Renal cortex interstitium (tissue), 11 donors: ENCODE results near the gene GLYR1. TPM values are rescaled to one million over a fixed set of nuclear protein-coding genes. Genes with fewer than 3 reads are reported as not detected.

Experiments used
- DNase-seq, 11 donors: peaks; one replicate each; pipeline ENCODE4 v3.0.0-alpha.2; 2013; ENCODE audit warnings: low read depth in 9 of 11, low spot score in 4 of 11; ENCODE audit errors: extremely low read depth in 1 of 11
- polyA plus RNA-seq, 3 donors: library from polyadenylated mRNA; unstranded; fragments of 120-200 nt; gene quantifications; one replicate each; pipeline ENCODE4 v1.2.1, GENCODE V29; 2013; ENCODE audit not compliant: insufficient read length in 3 of 3

Gene GLYR1
- polyA plus RNA-seq, 3 donors: 79.8 to 134 (median 127) TPM

DNA sequence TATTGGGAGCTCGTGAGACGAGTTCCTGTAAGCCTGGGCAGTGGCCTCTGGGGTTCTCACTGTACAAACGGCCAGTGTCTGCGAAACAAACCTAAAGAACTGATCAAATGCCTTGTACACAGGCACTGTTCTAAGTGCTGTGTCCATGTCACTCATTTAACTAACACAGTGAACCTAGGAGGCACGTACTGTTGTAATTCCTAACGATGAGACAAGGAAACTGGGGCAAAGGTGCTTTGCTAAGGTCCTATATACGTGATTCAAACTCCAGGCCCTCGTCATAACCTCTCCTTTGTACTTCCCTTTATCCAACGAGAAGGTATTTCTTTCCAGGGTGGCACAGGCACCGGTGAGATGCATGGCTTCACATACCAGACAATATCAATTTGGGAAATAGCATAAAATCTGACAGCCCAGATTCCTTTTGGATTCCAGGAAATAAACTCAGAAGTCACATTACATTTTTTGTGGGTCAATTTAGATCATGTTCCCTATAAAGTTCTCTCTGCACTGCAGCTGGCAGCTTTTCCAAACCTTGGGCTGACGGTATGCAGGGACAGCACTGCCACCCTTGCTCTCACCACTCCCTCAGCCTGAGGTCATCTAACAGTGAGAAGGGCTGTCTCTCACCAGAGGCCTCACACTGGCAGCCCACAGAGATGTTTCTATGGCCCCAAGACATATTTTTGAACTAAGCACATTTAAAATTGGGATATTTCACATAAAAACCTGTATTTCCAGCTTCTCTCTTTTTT is 18.3 kb downstream of the GLYR1 start:
- no peak for DNase-seq

DNA sequence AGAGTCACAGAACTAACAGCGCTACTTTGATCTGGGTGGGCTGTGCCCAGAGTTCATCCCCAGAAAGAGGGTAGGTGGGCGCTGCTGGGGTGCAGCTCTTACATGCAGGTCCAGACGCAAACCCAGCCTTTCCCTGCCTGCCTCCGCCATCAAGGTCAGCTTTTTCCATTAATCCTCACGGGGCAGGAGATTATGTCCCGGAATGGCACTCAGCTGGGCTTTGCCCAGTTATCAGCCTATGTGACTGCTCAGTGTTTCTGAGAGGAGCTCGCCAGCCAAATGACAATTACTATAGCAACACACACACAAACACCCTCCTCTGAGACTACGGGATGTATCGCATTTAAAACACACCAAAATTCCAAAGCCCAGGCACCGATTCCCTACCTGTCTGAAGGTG is 20.1 kb downstream of the GLYR1 start:
- no peak for DNase-seq

DNA sequence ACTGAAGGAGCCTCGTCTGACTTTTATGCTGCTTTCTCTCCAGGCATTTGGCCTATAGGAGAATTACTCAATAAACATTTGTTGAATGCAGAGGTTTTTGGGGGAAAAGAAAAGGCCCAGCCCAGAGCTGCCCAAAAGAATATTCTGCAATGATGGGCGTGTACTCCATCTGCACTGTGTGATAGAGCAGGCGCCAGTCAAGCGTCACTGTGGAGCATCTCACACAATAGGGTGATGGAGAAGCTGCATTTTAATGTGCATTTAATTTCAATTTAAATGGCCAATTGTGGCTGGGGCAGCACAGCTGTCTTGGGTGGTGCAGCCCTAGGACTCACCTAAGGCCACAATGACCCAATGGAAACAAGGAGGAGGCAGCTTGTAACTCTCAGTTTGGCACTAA is 20.6 kb downstream of the GLYR1 start:
- no peak for DNase-seq

DNA sequence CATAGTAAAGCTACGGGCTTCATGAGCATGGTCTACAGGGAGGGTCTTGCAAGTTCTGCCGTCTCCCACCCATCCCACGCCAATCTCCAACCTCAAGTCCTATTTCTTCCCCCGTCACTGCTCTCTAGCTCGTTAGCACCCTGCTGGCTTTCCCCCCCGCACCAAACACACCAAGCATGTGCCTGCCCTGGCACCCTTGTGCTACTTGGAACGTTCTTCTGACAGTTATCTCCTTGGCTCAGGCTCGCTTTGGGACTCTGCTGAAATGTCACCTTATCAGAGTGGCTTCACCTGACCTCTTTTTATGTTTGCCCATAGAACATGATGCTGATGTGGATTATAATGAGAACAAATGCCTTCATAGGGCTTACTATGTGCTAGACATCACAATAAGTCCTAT is 21.9 kb downstream of the GLYR1 start:
- no peak for DNase-seq

DNA sequence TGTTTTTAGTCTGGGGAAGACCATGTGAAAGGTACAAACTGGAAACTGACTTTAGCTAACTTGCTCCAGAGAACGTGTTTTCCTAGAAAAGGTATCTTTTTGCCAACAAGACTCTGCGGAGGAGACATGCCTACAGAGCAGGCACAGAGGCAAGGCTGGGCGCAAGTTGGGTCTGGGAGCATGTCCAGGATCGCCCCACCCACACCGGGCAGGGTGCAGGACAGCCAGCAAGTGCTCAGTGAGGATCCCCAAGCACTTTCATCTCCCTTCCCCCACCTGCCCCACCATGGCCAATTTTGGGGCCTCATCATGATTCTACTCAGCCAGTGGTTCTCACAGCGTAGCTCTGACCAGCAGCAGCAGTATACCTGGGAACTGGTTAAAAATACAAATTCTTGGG is 26.4 kb downstream of the GLYR1 start:
- no peak for DNase-seq

DNA sequence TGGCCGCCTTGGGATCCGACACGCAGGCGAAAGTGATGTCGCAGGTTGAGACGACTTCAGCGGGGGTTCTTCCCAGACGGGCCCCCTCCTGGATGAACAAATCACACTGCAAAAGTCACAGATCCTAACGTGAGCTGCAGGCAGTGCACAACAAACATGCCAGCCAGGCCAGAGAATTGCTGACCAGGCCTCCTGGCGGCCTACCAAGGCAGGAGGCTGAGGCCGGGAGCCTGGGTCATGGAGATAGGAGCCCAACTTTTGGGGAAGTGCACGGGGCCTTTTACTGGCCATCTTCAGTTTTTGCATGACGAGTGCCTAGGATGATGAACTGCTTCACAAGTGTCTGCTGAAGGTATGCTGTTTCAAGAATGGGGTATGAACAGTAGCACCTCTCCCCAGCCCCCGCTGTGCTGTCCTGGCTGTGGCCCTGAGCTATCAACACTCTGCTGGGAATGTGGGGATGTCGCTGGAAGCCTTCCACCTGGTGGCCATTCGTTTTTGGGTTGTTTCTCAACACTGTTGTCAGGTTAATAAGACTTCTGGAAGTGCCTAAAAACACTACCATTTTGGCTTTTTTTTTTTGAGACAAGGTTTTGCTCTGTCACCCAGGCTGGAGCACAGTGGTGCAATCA is 32.4 kb downstream of the GLYR1 start:
- no peak for DNase-seq

DNA sequence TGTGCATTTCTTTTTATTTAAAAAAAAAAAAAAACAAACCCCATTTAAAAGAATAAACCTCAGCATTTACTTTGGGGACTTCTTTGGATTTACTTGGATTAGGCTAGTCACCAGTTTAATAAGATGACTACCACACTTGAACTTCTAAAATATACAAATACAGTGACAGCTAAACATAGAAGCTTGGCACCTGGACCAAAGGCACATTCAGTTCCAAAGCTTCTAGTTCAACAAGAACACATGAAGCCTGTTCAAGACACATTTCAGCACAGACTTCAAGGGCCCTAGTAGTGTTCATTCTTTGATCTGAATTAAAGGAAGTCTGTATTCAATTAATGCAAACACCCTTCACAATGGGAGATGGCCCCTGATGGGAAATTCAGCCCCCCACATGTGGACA is 33.0 kb downstream of the GLYR1 start:
- DNase-seq: no peak

DNA sequence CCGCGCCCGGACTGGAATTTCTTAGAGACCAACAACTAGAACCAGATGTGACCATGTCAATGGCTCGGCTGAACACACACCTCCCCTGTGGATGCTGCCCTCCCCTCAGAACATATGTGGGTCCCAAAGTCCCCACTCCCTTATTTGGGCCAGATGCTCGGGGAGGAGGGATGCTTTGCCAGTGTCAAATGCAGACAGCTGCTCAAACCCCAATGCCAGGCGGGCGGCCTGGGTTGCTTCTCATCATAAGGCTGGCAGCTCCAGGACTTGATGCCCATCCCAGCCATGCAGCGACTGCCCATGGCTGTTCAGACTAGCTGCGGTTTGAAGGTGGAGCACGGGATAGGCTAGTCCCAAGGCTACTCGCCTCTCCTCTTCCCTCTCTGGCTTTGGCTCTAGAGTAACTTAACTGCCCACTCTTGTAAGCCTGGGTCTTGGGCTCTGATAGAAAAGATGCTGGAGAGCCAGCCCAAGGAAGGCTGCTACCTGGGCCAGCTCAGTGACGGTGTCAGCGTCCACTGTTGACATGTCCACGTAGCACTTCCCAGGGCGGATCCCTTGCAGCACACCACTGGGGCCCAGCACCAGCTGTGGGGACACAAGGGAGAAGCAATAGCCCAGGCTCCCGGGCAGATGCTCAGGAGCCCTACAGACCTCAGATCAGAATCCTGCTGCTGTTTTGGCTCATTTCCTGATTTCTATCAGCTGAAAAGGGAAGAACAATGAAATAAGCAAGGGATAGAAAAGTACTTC is 33.7 kb downstream of the GLYR1 start:
- no peak for DNase-seq

DNA sequence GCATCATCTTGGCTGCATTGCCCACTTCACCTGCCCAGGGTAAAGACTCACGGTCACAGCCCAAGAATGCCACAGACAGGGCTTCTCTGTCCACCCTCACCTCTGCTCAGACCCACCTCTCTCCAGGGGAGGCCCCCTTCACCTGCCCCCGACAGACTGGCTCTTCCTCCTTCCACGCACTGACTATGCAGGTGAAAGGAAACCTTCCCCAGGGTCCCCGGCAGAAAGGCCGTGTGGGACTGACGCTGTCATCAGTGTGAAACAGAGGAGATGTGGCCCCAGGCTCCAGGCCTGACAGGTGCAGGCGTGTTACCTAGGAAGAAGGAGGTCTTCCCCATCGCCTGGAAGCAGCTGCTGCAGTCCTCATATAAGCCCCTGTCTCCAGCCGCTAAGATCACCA is 35.3 kb downstream of the GLYR1 start:
- DNase-seq: no peak

DNA sequence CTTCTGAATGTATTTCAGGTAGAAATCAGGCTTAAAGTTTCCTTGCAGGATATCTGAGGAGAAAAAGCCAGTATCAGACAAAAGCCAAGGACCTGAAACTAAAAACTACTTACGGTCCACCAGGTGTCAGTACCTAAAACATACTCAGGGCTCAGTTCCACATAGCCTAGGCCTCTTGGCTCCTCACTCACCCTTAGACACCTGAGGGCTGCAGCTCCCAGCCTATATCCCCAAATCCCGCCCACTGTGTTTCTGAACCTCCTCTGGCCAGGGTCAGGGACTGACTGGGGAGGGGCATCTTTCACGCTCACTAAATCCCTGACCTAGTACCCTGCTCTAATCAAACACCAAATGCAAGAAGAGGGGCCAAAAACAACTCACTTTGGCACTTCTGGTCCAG is 35.8 kb downstream of the GLYR1 start:
- no peak for DNase-seq

DNA sequence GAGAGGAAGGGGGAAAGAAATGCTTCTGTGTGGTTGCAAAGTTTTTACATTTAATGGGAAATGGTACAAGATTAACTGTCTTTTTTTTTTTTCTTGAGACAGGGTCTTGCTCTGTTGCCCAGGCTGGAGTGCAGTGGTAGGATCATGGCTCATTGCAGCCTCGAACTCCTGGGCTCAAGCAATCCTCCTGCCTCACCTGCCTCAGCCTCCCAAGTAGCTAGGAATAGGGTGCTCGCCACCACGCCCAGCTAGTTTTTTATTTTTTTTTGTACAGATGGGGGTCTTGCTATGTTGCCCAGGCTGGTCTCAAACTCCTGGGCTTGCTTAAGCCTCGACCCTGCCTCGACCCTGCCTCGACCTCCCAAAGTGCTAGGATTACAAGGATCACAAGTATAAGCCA is 40.8 kb downstream of the GLYR1 start:
- no peak for DNase-seq

DNA sequence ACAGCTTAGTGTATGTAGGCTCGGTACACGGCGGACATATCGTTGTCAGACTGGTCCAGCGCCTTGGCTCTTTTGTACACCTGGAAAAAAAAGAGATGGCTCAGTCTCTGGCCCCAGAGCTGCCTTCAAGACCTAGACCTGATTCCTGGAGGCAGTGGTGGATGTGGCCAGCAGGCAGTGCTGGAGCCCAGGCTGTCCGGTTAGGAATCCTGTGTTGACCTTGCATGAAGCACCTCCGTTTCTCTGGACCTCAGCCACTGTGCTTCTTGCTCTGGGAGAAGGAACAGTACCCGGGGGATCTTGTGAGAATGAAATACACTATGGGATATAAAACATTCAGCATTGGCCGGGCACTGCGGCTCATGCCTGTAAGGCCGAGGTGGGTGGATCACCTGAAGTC is 41.9 kb downstream of the GLYR1 start:
- no peak for DNase-seq

DNA sequence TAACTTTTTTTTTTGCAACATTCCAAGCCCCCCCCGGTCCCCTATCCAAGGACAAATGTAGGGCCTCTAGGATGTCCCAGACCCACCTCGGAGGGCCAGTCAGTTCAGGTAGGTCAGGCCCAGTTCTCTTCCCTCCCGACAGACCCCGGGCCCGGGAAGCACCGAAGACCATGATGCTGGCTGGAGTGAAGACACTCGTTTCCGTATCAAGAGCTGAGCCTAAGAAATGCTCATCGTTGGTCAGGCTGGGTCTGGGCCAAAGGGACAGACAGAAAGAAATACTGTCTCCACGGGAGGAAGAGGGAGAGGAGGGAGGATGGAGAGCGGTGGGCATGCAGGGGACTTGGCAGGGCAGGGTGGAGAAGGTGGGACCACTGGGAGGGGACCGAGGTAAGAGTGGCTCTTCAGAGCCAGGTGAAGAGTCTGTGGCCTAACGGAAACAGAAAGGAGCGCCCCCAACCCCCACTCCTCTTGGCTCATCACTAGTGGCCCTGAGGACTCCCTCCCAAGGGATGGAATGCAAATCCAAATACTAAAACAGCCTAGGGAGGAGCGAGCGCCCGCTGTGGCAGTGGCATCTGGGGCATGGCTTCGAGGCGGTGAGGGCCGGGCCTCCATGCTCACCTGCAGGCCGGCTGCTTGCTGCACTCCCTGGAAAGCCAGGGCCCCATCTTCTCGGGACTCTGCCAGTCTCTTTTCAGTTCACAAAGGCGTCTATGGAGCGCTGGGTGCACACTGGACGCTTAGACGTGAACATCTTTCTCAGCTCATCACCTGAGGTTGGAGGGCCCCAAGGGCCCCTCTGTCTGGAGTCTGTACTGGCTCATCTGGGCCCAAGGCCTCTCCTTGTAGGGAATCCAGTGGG is 43.0 kb downstream of the GLYR1 start:
- no peak for DNase-seq

DNA sequence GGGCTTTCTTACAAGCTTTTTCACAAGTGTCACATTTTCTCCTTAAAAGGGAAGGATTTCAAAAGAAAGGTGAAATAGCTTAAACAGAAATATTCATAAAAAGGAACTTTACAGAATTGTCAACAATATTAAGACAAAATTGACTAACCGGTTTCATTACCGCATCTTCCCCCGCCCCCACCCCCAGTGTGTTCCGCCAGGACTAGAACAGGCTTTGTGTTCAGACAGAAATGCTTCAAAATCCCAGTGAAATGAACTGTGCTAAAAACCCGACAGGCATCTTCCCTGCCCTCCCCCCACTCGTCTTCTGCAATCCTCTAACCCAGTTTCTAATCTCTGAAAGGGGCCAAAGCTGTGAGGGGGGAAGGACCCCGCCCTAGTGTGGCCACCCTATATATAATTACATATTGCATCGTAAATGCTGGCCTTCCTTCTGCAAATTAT is 43.7 kb downstream of the GLYR1 start:
- DNase-seq: no peak

DNA sequence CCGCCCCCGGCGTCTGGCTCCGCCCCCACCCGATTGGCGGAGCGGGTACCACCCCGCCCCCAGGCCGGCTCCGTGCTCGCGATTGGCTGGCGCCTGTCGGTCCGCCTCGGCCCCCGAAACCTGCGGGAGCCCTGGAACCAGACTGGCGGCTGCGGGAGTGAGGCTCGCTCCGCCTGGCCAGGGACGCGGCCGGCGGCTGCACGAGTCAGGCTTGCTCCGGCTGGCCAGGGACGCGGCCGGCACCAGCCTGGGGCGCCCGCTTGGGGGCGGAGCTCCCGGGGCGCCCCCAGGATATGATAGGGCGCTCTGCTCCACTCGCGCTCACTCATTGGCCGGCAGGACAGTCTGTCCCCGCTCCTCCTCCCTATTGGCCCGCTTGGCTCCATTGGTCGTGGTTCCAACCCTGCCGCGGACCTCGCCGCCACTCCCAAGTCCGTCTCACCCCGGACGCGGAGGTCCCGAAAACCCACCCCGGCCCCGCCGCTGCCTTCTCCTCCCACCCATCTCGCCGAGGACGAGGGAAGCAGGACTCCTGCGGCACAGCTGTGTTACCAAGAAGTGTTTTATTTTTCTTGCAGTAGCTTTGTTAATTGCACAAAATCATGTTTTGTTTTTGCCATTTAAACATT is 44.3 kb downstream of the GLYR1 start:
- peak; percentile 38 to 89 (median 85) for DNase-seq

DNA sequence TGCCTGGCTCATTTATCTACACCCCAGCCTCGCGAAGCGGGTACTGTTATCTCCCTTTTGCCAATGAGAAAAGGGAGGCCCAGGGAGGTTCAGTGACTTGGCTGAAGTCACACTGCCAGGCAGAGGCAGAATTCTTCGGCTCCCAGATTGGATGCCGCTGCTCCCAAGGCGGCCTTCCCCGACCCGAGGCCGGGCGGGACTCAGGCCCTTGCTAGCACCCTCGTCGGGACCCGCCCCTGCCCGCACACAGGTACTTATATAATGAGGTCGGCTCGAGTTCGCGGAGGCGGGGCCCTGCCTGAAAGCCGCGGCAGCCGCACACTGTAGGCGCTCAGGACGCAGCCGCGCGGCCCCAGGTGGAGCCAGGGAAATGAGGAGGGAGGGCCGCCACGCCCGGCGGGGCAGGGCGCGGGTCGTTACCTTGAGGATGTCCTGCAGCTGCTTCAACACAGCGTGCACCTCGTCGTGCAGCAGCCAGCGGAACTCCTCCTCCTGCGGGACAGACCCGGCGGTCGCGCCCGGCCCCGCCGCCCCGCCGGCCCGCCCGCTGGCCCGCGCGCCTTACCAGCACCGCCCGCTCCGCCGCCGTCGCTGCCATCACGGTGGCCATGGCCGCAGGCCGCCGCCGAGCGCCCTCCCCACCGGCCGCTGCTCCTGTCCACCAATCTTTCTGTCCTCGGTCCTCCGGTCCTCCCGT is 45.0 kb downstream of the GLYR1 start, which contains the start of gene ROGDI:
Gene ROGDI (minus strand): TSS at position 672 of the 697 bp plus-strand sequence. CDS start 62 bp downstream, at position 610.
- peak in 10 of 11 donors; percentile 19 to 74 (median 62) for DNase-seq

DNA sequence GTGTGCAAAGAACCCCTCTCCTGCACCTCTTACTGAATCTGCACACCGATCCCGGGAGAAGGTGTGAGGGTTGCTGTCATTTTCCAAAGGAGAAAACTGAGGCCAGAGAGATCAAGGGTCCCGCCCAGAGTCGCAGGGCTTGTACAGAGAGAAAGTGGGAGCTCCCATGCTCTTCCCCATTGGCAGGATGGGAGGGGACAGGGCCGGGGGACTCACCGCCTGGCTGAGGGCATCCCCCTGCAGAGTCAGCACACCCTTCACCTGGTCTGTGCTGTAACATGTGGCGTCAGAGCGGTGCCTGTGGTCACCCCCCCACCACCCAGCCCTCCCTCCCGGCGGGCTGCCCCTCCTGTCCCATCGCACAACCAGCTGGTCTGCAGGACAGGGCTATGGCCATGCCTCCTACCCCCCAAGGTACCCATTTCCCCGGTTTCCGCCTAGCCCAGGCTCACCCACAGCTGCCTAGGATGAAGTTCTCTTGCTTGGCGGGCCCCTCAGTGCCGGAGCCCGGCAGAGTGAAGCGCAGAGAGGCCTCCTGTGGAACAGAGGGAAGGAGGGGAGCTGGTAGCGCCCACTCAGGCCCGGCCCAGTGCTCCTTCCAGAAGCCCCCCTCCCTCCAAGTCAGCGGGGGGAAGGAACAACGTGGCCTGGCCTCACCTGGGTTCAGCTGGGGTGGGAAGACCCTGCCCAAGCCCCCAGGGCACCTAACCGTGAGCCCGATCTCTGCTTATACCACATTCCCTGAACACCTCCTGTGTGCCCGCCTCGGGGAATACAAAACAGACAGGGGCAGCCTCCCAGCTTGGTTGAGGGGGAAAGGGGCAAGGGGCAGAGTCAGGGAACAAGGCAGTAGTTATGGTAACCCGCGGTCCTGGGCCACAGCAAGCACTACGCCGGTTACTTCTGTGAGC is 45.8 kb downstream of the GLYR1 start:
- no peak for DNase-seq
